ENCODE results near the gene SLC52A1. TPM values are rescaled to one million over a fixed set of nuclear protein-coding genes. Genes with fewer than 3 reads are reported as not detected.

SLC52A1 gene
- total RNA-seq, 1 donor from 2014 or later, result 0.53 TPM

- no peaks in the 10 kb centered on the region for H3K27me3 ChIP-seq (ENCODE audit: control insufficient read depth, insufficient read depth, low read length)
- DNase-seq (ENCODE audit: low read depth) (no peak), FAIRE-seq (no peak)
- TF ChIP-seq CTCF (IDR thresholded peaks at IDR 0.05; ENCODE audit: insufficient read depth, low read length, severe bottlenecking), result no peak
- H3K4me3 ChIP-seq (ENCODE audit: low read depth, low read length), result no peak overlapping the region
- H3K36me3 ChIP-seq (ENCODE audit: control insufficient read depth, insufficient read depth, low read length), result no peaks in the 10 kb centered on the region
These were observed 34.5 kb upstream of the SLC52A1 start for GRCh38 chr17:5069724-5070123.

GRCh38 chr17:5068236-5068635 is 33.0 kb upstream of the SLC52A1 start:
- FAIRE-seq, result no peak

GRCh38 chr17:5065227-5065744 is 30.1 kb upstream of the SLC52A1 start:
- no peak for TF ChIP-seq CTCF (IDR thresholded peaks at IDR 0.05; ENCODE audit: insufficient read depth, low read length, severe bottlenecking)
- Histone ChIP-seq H3K36me3 (ENCODE audit: control insufficient read depth, insufficient read depth, low read length) (no peaks in the 10 kb centered on the region), H3K27me3 (ENCODE audit: control insufficient read depth, insufficient read depth, low read length) (no peaks in the 10 kb centered on the region), H3K4me3 (ENCODE audit: low read depth, low read length) (no peak overlapping the region)
- FAIRE-seq (no peak), DNase-seq (ENCODE audit: low read depth) (no peak)

More at GRCh38 chr17:5068236-5068635, 33.0 kb upstream of the SLC52A1 start:
- peak; percentile 19 for DNase-seq (ENCODE audit: low read depth)
- no peak overlapping the region for H3K4me3 ChIP-seq (ENCODE audit: low read depth, low read length)
- no peaks in the 10 kb centered on the region for H3K27me3 ChIP-seq (ENCODE audit: control insufficient read depth, insufficient read depth, low read length)
- no peaks in the 10 kb centered on the region for H3K36me3 ChIP-seq (ENCODE audit: control insufficient read depth, insufficient read depth, low read length)
- no peak for TF ChIP-seq CTCF (IDR thresholded peaks at IDR 0.05; ENCODE audit: insufficient read depth, low read length, severe bottlenecking)

- no peak for FAIRE-seq
These were observed 20.3 kb upstream of the SLC52A1 start for GRCh38 chr17:5055543-5055942.

GRCh38 chr17:5050278-5050677 is 15.1 kb upstream of the SLC52A1 start:
- no peak for TF ChIP-seq CTCF (IDR thresholded peaks at IDR 0.05; ENCODE audit: insufficient read depth, low read length, severe bottlenecking)
- H3K36me3 ChIP-seq (ENCODE audit: control insufficient read depth, insufficient read depth, low read length), result no peaks in the 10 kb centered on the region
- no peaks in the 10 kb centered on the region for H3K27me3 ChIP-seq (ENCODE audit: control insufficient read depth, insufficient read depth, low read length)
- FAIRE-seq, result no peak
- DNase-seq (ENCODE audit: low read depth), result no peak
- no peak overlapping the region for H3K4me3 ChIP-seq (ENCODE audit: low read depth, low read length)

More at GRCh38 chr17:5055543-5055942, 20.3 kb upstream of the SLC52A1 start:
- Histone ChIP-seq H3K27me3 (ENCODE audit: control insufficient read depth, insufficient read depth, low read length) (no peaks in the 10 kb centered on the region), H3K36me3 (ENCODE audit: control insufficient read depth, insufficient read depth, low read length) (no peaks in the 10 kb centered on the region), H3K4me3 (ENCODE audit: low read depth, low read length) (no peak overlapping the region)
- no peak for DNase-seq (ENCODE audit: low read depth)
- no peak for TF ChIP-seq CTCF (IDR thresholded peaks at IDR 0.05; ENCODE audit: insufficient read depth, low read length, severe bottlenecking)

- DNase-seq (ENCODE audit: low read depth) (no peak), FAIRE-seq (no peak)
- Histone ChIP-seq H3K27me3 (ENCODE audit: control insufficient read depth, insufficient read depth, low read length) (no peaks in the 10 kb centered on the region), H3K4me3 (ENCODE audit: low read depth, low read length) (no peak overlapping the region), H3K36me3 (ENCODE audit: control insufficient read depth, insufficient read depth, low read length) (no peaks in the 10 kb centered on the region)
- no peak for TF ChIP-seq CTCF (IDR thresholded peaks at IDR 0.05; ENCODE audit: insufficient read depth, low read length, severe bottlenecking)
These were observed 14.2 kb upstream of the SLC52A1 start for GRCh38 chr17:5049314-5049841.
